HS-27A (cell line): ENCODE data around the gene GGPS1.
"Not testable (repeated sequence)": the region's sequence is repeated elsewhere in the genome, so short reads cannot be mapped to it uniquely, and the experiment has no call there.

Experiments used
- DNase-seq: peaks from one replicate; pipeline ENCODE4 v3.0.0-alpha.2; 2012; ENCODE audit warnings: low read depth, missing footprints

GGPS1 gene

GRCh38 chr1:235304549-235305451 is 23.6 kb upstream of the GGPS1 start:
- DNase-seq, result no peak

GRCh38 chr1:235307158-235308124 is 20.9 kb upstream of the GGPS1 start:
- no peak for DNase-seq

- DNase-seq, result not testable (repeated sequence)
Measured at GRCh38 chr1:235309206-235309605, 19.2 kb upstream of the GGPS1 start.

- no peak for DNase-seq
Measured at GRCh38 chr1:235313262-235313661, 15.1 kb upstream of the GGPS1 start.

GRCh38 chr1:235313931-235314678 is 14.3 kb upstream of the GGPS1 start:
- no peak for DNase-seq

- no peak for DNase-seq
Measured at GRCh38 chr1:235315173-235315572, 13.2 kb upstream of the GGPS1 start.

GRCh38 chr1:235315735-235316134 is 12.6 kb upstream of the GGPS1 start:
- no peak for DNase-seq

GRCh38 chr1:235317168-235317567 is 11.2 kb upstream of the GGPS1 start:
- no peak for DNase-seq

- DNase-seq, result no peak
Measured at GRCh38 chr1:235319255-235319654, 9.1 kb upstream of the GGPS1 start.

GRCh38 chr1:235320521-235321179 is 7.7 kb upstream of the GGPS1 start:
- no peak for DNase-seq

GRCh38 chr1:235324296-235324695 is 4.1 kb upstream of the GGPS1 start:
- DNase-seq, result no peak

GRCh38 chr1:235325139-235325538 is 3.2 kb upstream of the GGPS1 start:
- DNase-seq, result no peak

- no peak for DNase-seq
Measured at GRCh38 chr1:235325854-235326253, 2.5 kb upstream of the GGPS1 start.

GRCh38 chr1:235326719-235327558 is 1.4 kb upstream of the GGPS1 start:
- no peak for DNase-seq

GRCh38 chr1:235327559-235328270 is 655 bp upstream of the GGPS1 start, which contains the start of gene ARID4B:
TSS of gene ARID4B (minus strand) at chr1:235328179. CDS start at chr1:235326919, 1,260 bp downstream.
- DNase-seq, result no peak

GRCh38 chr1:235329139-235329902 is 951 bp downstream of the GGPS1 start:
- no peak for DNase-seq

- no peak for DNase-seq
Measured at GRCh38 chr1:235330918-235331285, 2.5 kb downstream of the GGPS1 start.

- no peak for DNase-seq
Measured at GRCh38 chr1:235331401-235331800, 3.0 kb downstream of the GGPS1 start.

- DNase-seq, result no peak
Measured at GRCh38 chr1:235336903-235337302, 8.5 kb downstream of the GGPS1 start.
